Uterus (tissue), 2 donors: ENCODE measurements around the gene NR2F1-AS1.

Source experiments
- POLR2A ChIP-seq, 2 donors: fragments of 450-650 bp; IDR thresholded peaks; one replicate each; pipeline ENCODE4 v1.6.1; 2016; ENCODE audit warnings: antibody characterized with exemption in 2 of 2, mild to moderate bottlenecking in 1 of 2, moderate library complexity in 1 of 2
- TF ChIP-seq, protein P1 (sequence below), 4 experiments: fragments of 200-600 bp in 2 of 4; fragments of 450-650 bp in 2 of 4; sonication (generic) in 2 of 4; IDR thresholded peaks; one replicate each; pipeline ENCODE4 v1.5.1; 2016 to 2019; ENCODE audit warnings: antibody characterized with exemption in 4 of 4, mild to moderate bottlenecking in 2 of 4, moderate library complexity in 1 of 4

- TF ChIP-seq, protein P1, sequence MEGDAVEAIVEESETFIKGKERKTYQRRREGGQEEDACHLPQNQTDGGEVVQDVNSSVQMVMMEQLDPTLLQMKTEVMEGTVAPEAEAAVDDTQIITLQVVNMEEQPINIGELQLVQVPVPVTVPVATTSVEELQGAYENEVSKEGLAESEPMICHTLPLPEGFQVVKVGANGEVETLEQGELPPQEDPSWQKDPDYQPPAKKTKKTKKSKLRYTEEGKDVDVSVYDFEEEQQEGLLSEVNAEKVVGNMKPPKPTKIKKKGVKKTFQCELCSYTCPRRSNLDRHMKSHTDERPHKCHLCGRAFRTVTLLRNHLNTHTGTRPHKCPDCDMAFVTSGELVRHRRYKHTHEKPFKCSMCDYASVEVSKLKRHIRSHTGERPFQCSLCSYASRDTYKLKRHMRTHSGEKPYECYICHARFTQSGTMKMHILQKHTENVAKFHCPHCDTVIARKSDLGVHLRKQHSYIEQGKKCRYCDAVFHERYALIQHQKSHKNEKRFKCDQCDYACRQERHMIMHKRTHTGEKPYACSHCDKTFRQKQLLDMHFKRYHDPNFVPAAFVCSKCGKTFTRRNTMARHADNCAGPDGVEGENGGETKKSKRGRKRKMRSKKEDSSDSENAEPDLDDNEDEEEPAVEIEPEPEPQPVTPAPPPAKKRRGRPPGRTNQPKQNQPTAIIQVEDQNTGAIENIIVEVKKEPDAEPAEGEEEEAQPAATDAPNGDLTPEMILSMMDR (IDR thresholded peaks at IDR 0.05), result no peak
- no peak for TF ChIP-seq POLR2A (IDR thresholded peaks at IDR 0.05)
Observed at GRCh38 chr5:93608855-93609254, 27.8 kb upstream of the NR2F1-AS1 start.
